DND-41 (cell line): ENCODE results near the gene DGKH.

ENCODE experiments used
- CTCF ChIP-seq: IDR thresholded peaks from 2 replicates; pipeline ENCODE4 v1.5.1; 2012; ENCODE audit warnings: borderline replicate concordance, low read length, moderate library complexity, mild to moderate bottlenecking; ENCODE audit not compliant: poor library complexity, severe bottlenecking; ENCODE audit errors: extremely low read depth
- EZH2 ChIP-seq: IDR thresholded peaks from 3 replicates; pipeline ENCODE4 v1.6.1; 2012; ENCODE audit warnings: borderline replicate concordance, low read depth, mild to moderate bottlenecking, moderate library complexity, low read length, inconsistent platforms; ENCODE audit not compliant: severe bottlenecking

DNA sequence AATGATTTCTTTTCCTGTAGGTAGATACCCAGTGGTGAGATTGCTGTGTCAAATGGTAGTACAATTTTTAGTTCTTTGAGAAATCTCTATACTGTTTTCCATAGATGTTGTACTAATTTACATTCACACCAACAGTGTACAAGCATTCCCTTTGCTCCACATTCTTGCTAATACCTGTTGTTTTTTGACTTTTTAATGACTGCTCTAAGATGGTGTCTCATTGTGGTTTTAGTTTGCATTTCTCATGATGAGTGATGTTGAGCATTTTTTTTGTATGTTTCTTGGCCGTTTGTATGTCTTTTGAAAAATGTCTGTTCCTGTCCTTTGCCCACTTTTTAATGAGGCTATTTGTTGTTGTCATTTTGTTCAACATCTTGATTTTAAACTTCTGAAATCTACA is 103.3 kb downstream of the DGKH start:
- TF ChIP-seq CTCF (no peak), EZH2 (no peak)
